GM12878 (cell line): Measurements from ENCODE around the gene HIVEP2. TPM values are rescaled to one million over a fixed set of nuclear protein-coding genes. Genes with fewer than 3 reads are reported as not detected.
A peak's percentile ranks its signal among the peaks of the same experiment; 100 is the strongest.

Experiments
- ATAC-seq: fragments of 200-7000 bp; cut with Tn5 transposase; 3 replicates; pipeline ENCODE4 v1.9.1; 2020; ENCODE audit warnings: mild to moderate bottlenecking, moderate library complexity
- BruUV-seq: library from RNA; stranded (reverse); fragments of 400-500 nt; replicated peaks from 2 replicates; lab custom pipeline; 2021; lab: Mats Ljungman, UMichigan
- CTCF ChIA-PET: fragments of 300-600 bp; sonication (Branson Sonifier 250); formaldehyde crosslinking; extraction: SDS; loops from one replicate; lab custom pipeline; 2021; ENCODE audit warnings: inconsistent platforms; lab: Yijun Ruan, JAX
- POLR2A ChIA-PET: fragments of 350-600 bp; formaldehyde crosslinking; extraction: SDS; loops from one replicate; lab custom pipeline; 2021; ENCODE audit warnings: inconsistent platforms; lab: Charles Lee
- RAD21 ChIA-PET: fragments of 300-600 bp; sonication (Branson Sonifier 250); formaldehyde crosslinking; loops from one replicate; lab custom pipeline; 2023; ENCODE audit warnings: antibody characterized with exemption; ENCODE audit not compliant: unreplicated experiment; lab: Charles Lee
- SMC1A ChIA-PET: fragments of 300-600 bp; sonication (Branson Sonifier 250); formaldehyde crosslinking; loops from one replicate; lab custom pipeline; 2023; ENCODE audit not compliant: unreplicated experiment, uncharacterized antibody; lab: Charles Lee
- DNase-seq: peaks from one replicate; pipeline ENCODE4 v3.0.0-alpha.2; 2011; ENCODE audit warnings: low read depth, low spot score
- FAIRE-seq: peaks from 3 replicates; lab custom pipeline; 2011; peaks lifted over from hg19 to GRCh38; lab: Jason Lieb, UNC
- H2AFZ ChIP-seq: 2 replicates; pipeline ENCODE4 v1.6.0; 2011; ENCODE audit warnings: low read depth, low read length, control low read depth; ENCODE audit not compliant: control insufficient read depth
- H3K27ac ChIP-seq: 2 replicates; pipeline ENCODE4 v1.5.1; 2011; ENCODE audit warnings: control low read depth; ENCODE audit not compliant: control insufficient read depth, insufficient read depth
- H3K27me3 ChIP-seq, 2 experiments: replicated peaks in 1 of 2; 2 replicates each; pipeline versions ENCODE4 v1.6.0 to v1.6.1; 2011; ENCODE audit warnings: low read length in 1 of 2; ENCODE audit not compliant: control insufficient read depth in 2 of 2, insufficient read depth in 2 of 2
- H3K36me3 ChIP-seq, 2 experiments: 2 replicates each; pipeline ENCODE4 v1.5.1; 2011; ENCODE audit warnings: low read length in 1 of 2; ENCODE audit not compliant: control insufficient read depth in 2 of 2, insufficient read depth in 2 of 2
- H3K4me1 ChIP-seq: 2 replicates; pipeline ENCODE4 v1.6.1; 2011; ENCODE audit warnings: mild to moderate bottlenecking, low read length, moderate library complexity, mixed read lengths; ENCODE audit not compliant: control insufficient read depth, insufficient read depth
- H3K4me2 ChIP-seq: 2 replicates; pipeline ENCODE4 v1.6.0; 2011; ENCODE audit warnings: control low read depth; ENCODE audit not compliant: control insufficient read depth, insufficient read depth
- H3K4me3 ChIP-seq: fragments of 200-600 bp; sonication (generic); 2 replicates; pipeline ENCODE4 v1.5.1; 2016
- H3K79me2 ChIP-seq: 2 replicates; pipeline ENCODE4 v1.6.0; 2011; ENCODE audit warnings: low read length; ENCODE audit not compliant: control insufficient read depth, insufficient read depth
- H3K9ac ChIP-seq: 2 replicates; pipeline ENCODE4 v1.8.0; 2011; ENCODE audit warnings: low read length, control low read depth, mixed read lengths; ENCODE audit not compliant: control insufficient read depth, insufficient read depth
- H3K9me3 ChIP-seq: replicated peaks from 3 replicates; pipeline ENCODE4 v1.5.1; 2011; ENCODE audit warnings: mild to moderate bottlenecking, low read length; ENCODE audit not compliant: control insufficient read depth, insufficient read depth
- H4K20me1 ChIP-seq: 2 replicates; pipeline ENCODE4 v1.6.0; 2011; ENCODE audit not compliant: control insufficient read depth, insufficient read depth
- CREB1 ChIP-seq: IDR thresholded peaks from 2 replicates; pipeline ENCODE4 v1.6.1; 2012; ENCODE audit warnings: low read depth, mild to moderate bottlenecking, inconsistent platforms
- EGR1 ChIP-seq, 2 experiments: IDR thresholded peaks; 1 replicate in 1 of 2; 2 replicates in 1 of 2; pipeline ENCODE4 v1.6.1; 2011 to 2012; ENCODE audit warnings: low read depth in 2 of 2, low read length in 2 of 2, borderline replicate concordance in 1 of 2, mild to moderate bottlenecking in 1 of 2, moderate library complexity in 1 of 2
- ESRRA ChIP-seq: IDR thresholded peaks from 2 replicates; pipeline ENCODE4 v1.6.1; 2012; ENCODE audit warnings: mild to moderate bottlenecking, low read length, improper control_type of control experiment
- IKZF1 ChIP-seq: fragments of 450-650 bp; conservative IDR thresholded peaks from 2 replicates; pipeline ENCODE4 v1.6.1; 2017; ENCODE audit warnings: antibody characterized with exemption, mild to moderate bottlenecking
- IKZF2 ChIP-seq, 2 experiments: fragments of 450-650 bp; IDR thresholded peaks; 2 replicates each; pipeline ENCODE4 v1.6.1; 2017; ENCODE audit warnings: mild to moderate bottlenecking in 2 of 2, moderate library complexity in 2 of 2
- JUNB ChIP-seq: IDR thresholded peaks from 2 replicates; pipeline ENCODE4 v1.6.1; 2016; ENCODE audit warnings: antibody characterized with exemption, mild to moderate bottlenecking
- KLF5 ChIP-seq: fragments of 450-650 bp; IDR thresholded peaks from 2 replicates; pipeline ENCODE4 v1.6.1; 2014; ENCODE audit warnings: mild to moderate bottlenecking; ENCODE audit not compliant: partially characterized antibody
- LARP7 ChIP-seq: fragments of 450-650 bp; IDR thresholded peaks from 2 replicates; pipeline ENCODE4 v1.6.1; 2017; ENCODE audit warnings: mild to moderate bottlenecking
- MYB ChIP-seq: fragments of 150-350 bp; IDR thresholded peaks from 2 replicates; pipeline ENCODE4 v1.6.1; 2014; ENCODE audit warnings: mild to moderate bottlenecking, low read depth, low read length, borderline replicate concordance
- RCOR1 ChIP-seq: conservative IDR thresholded peaks from 2 replicates; pipeline ENCODE4 v1.6.1; 2012; ENCODE audit warnings: low read depth, low read length, improper control_type of control experiment
- SREBF1 ChIP-seq: IDR thresholded peaks from 2 replicates; pipeline ENCODE4 v1.6.1; 2012; ENCODE audit warnings: mild to moderate bottlenecking, low read length
- TAF1 ChIP-seq: IDR thresholded peaks from 2 replicates; pipeline ENCODE4 v1.6.1; 2011; ENCODE audit warnings: mild to moderate bottlenecking, low read depth, low read length, borderline replicate concordance
- YY1 ChIP-seq: IDR thresholded peaks from 2 replicates; pipeline ENCODE4 v1.6.1; 2011; ENCODE audit warnings: low read depth, mild to moderate bottlenecking, low read length
- ZBED1 ChIP-seq: IDR thresholded peaks from 2 replicates; pipeline ENCODE4 v1.6.1; 2016; ENCODE audit warnings: borderline replicate concordance
- ZNF207 ChIP-seq: fragments of 450-650 bp; IDR thresholded peaks from 2 replicates; pipeline ENCODE4 v1.6.1; 2014; ENCODE audit warnings: antibody characterized with exemption, mild to moderate bottlenecking, borderline replicate concordance
- WGBS: methylation state at CpG from one replicate; pipeline ENCODE4 v1.1.6; 2016; ENCODE audit warnings: low lambda C conversion rate; ENCODE audit not compliant: insufficient replicate concordance, insufficient coverage; ENCODE audit errors: missing lambda C conversion rate; 5-methylcytosine and 5-hydroxymethylcytosine counted together
- in situ Hi-C: fragments of 300-500 bp; cut with MboI; formaldehyde crosslinking; loops from 9 replicates; pipeline ENCODE4 v1.14.3; 2018; ENCODE audit warnings: mixed read lengths
- intact Hi-C: fragments of 100-400 bp; cut with micrococcal nuclease; formaldehyde crosslinking; loops from one replicate; pipeline ENCODE4 v1.14.2; 2022; ENCODE audit not compliant: unreplicated experiment
- polyA plus RNA-seq, 11 experiments: library from polyadenylated mRNA; depleted of rRNA in 4 of 11; unstranded in 6 of 11; stranded (reverse) in 5 of 11; fragments of >200 nt; fragmentation: Nextera tagmentation in 4 of 11; fragmentation: Illumina TruSeq in 1 of 11; extraction: Ambion mirVana in 4 of 11; extraction: Trizol in 1 of 11; gene quantifications; 1 replicate in 1 of 11; 2 replicates in 10 of 11; pipeline versions ENCODE4 v1.2.1 to v1.2.3, GENCODE V29; 2011 to 2016; ENCODE audit warnings: inconsistent platforms in 2 of 11, missing spikeins in 2 of 11, low read depth in 1 of 11
- total RNA-seq, 4 experiments: library from RNA; depleted of rRNA in 3 of 4; stranded (reverse); fragments of >200 nt in 3 of 4; fragmentation: Illumina TruSeq in 1 of 4; extraction: Trizol in 1 of 4; gene quantifications; 2 replicates each; pipeline versions ENCODE4 v1.2.1 to v1.2.3, GENCODE V29; 2013 to 2021
- TF ChIP-seq, protein P1 (sequence below): fragments of 450-650 bp; IDR thresholded peaks from 2 replicates; pipeline ENCODE4 v1.6.1; 2017; ENCODE audit warnings: low read depth, mild to moderate bottlenecking, moderate library complexity
- TF ChIP-seq, protein P2 (sequence below): IDR thresholded peaks from 2 replicates; pipeline ENCODE4 v1.6.1; 2012; ENCODE audit warnings: mild to moderate bottlenecking, low read depth, low read length

Gene HIVEP2
- total and polyA plus RNA-seq, 10 of the 15 experiments (the other 5 are each of a cell fraction or from before 2014, with no cell fraction given), result 1.2 to 15.7 (median 10.2) TPM

DNA sequence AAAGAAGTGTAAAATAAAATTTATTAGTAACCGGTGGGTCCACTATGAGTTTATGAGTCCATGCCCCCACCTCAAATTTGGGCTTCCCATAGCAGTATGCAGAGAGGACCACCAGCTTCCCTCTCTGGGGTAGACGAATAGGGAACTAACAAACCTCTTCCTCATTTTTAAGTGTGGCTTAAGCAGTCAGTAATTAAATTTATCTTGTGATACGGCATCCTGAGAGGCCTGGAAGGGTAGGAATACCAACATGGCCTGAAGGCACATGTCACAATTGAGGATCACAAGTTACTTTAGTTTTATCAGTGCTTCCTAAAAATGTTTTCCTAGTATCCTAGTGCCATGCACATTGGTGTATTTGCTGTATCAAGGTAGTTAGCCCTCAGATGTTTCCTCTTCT lies 239.9 kb downstream of the HIVEP2 start (continued):
- no peak for TF ChIP-seq JUNB
- no peak for TF ChIP-seq YY1

DNA sequence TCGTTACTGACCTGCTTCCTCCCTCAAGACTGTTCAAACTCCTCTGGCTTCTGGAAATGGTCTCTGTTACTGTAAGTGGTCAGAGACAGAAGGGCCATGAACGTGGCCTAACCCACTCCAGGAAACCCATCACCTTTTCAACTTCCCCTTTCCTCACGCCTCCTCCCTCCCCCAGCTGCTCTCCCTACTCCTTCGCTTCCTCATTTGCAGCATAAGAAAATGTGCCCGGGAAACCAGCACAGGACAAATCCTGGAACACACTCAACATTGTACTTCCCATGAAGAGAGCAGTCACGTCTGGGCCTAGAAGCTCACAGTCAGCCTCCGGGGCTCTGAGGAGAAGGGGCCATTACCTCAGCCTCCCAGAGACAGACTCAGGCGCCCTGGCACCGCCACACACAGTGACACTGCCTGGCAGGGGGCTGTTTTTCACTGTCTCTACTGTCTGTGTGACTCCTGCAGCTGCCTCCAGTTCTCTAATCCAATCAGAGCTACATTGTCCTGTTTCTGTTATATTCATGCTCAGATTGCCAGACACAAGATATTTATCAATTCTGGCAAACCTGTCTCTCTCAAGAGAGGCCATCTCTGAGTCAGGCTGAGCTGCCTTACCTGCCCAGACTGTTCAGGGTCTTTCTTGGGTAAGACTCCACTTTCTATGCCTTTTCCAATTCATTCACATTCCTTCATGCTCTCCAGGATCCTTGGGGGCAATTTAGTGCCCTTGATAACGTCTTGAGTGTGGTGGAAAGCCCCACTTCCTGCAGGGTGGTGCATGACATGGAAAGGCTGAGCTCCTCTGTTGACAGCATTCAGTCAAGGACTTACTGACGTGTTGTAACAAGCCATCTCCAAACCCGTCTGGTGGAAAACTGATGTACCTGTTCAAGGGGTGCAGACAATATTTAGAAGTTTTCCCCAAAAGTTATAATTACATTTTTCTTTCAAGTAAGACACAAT lies 242.2 kb downstream of the HIVEP2 start:
- H3K27me3 ChIP-seq, result no peaks in the 10 kb centered on the region
- FAIRE-seq, result no peak
- H2AFZ ChIP-seq, result peak overlapping the region; percentile 75
- intact Hi-C loops (no loop called here), in situ Hi-C loops (no loop called here)
- H3K9me3 ChIP-seq, result no peaks in the 10 kb centered on the region; the same call in 2 of the 3 replicates
- ATAC-seq, result peak; percentile 53
- ChIA-PET SMC1A (interaction anchor here (0.6 to 6.9 kb wide), 9 partner anchors 8 to 725 kb away, joined by 3 to 31 read pairs (median 3); no protein-coding TSS in a partner anchor), CTCF (interaction anchor here (0.7 to 4.0 kb wide), 7 partner anchors 8 to 634 kb away, joined by 3 to 19 read pairs (median 3); no protein-coding TSS in a partner anchor), POLR2A (interaction anchor here (0.6 to 1.2 kb wide), 4 partner anchors 10 to 735 kb away, joined by 3 to 5 read pairs (median 4); no protein-coding TSS in a partner anchor), RAD21 (interaction anchor here (1.0 to 4.2 kb wide), 3 partner anchors 10 to 324 kb away, joined by 3 to 16 read pairs (median 14); no protein-coding TSS in a partner anchor)
- H3K79me2 ChIP-seq, result no peaks in the 10 kb centered on the region
- H4K20me1 ChIP-seq, result no peaks in the 10 kb centered on the region
- peak overlapping the region; percentile 13 for H3K4me2 ChIP-seq
- H3K27ac ChIP-seq, result no peak overlapping the region; the same call in 1 of the 2 replicates
- no peak for DNase-seq
- H3K36me3 ChIP-seq, result no peaks in the 10 kb centered on the region
- no peak overlapping the region; the same call in 1 of the 2 replicates for H3K9ac ChIP-seq
- peaks cover 14% of the 10 kb centered on the region for H3K4me1 ChIP-seq
- BruUV-seq, result no TSS peak
- 40% methylated on average over 12 of the region's 12 CpGs for WGBS
- H3K4me3 ChIP-seq, result no peak overlapping the region
- TF ChIP-seq, protein P1, sequence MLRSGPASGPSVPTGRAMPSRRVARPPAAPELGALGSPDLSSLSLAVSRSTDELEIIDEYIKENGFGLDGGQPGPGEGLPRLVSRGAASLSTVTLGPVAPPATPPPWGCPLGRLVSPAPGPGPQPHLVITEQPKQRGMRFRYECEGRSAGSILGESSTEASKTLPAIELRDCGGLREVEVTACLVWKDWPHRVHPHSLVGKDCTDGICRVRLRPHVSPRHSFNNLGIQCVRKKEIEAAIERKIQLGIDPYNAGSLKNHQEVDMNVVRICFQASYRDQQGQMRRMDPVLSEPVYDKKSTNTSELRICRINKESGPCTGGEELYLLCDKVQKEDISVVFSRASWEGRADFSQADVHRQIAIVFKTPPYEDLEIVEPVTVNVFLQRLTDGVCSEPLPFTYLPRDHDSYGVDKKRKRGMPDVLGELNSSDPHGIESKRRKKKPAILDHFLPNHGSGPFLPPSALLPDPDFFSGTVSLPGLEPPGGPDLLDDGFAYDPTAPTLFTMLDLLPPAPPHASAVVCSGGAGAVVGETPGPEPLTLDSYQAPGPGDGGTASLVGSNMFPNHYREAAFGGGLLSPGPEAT, result no peak
- TF ChIP-seq CREB1, result no peak
- no peak for TF ChIP-seq RCOR1
- TF ChIP-seq IKZF2 (IDR thresholded peaks at IDR 0.05), result peak; percentile 27 to 42; a peak in 2 of 4 replicates
- TF ChIP-seq ESRRA, result no peak
- no peak for TF ChIP-seq MYB
- TF ChIP-seq EGR1 (IDR thresholded peaks at IDR 0.05; ENCODE audit: borderline replicate concordance in 1 of 2, low read depth in 2 of 2, low read length in 2 of 2), result peak in 1 of 2 experiments; percentile 11; a peak in 1 of 3 replicates
- TF ChIP-seq TAF1, result no peak
- TF ChIP-seq SREBF1, result no peak
- no peak for TF ChIP-seq LARP7
- no peak for TF ChIP-seq YY1
- TF ChIP-seq ZBED1, result no peak
- TF ChIP-seq ZNF207, result no peak
- no peak for TF ChIP-seq KLF5
- peak; percentile 35; the same call in 1 of the 2 replicates for TF ChIP-seq IKZF1
- TF ChIP-seq, protein P2, sequence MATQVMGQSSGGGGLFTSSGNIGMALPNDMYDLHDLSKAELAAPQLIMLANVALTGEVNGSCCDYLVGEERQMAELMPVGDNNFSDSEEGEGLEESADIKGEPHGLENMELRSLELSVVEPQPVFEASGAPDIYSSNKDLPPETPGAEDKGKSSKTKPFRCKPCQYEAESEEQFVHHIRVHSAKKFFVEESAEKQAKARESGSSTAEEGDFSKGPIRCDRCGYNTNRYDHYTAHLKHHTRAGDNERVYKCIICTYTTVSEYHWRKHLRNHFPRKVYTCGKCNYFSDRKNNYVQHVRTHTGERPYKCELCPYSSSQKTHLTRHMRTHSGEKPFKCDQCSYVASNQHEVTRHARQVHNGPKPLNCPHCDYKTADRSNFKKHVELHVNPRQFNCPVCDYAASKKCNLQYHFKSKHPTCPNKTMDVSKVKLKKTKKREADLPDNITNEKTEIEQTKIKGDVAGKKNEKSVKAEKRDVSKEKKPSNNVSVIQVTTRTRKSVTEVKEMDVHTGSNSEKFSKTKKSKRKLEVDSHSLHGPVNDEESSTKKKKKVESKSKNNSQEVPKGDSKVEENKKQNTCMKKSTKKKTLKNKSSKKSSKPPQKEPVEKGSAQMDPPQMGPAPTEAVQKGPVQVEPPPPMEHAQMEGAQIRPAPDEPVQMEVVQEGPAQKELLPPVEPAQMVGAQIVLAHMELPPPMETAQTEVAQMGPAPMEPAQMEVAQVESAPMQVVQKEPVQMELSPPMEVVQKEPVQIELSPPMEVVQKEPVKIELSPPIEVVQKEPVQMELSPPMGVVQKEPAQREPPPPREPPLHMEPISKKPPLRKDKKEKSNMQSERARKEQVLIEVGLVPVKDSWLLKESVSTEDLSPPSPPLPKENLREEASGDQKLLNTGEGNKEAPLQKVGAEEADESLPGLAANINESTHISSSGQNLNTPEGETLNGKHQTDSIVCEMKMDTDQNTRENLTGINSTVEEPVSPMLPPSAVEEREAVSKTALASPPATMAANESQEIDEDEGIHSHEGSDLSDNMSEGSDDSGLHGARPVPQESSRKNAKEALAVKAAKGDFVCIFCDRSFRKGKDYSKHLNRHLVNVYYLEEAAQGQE, result no peak
